Tibial nerve (tissue), 3 donors: ENCODE data around the gene FYB1.

Experiments
- POLR2A ChIP-seq, 2 donors: fragments of 450-650 bp; IDR thresholded peaks; one replicate each; pipeline ENCODE4 v1.6.1; 2017; ENCODE audit warnings: antibody characterized with exemption in 2 of 2, mild to moderate bottlenecking in 2 of 2, moderate library complexity in 2 of 2
- TF ChIP-seq, protein P1 (sequence below), 5 experiments: fragments of 200-600 bp in 3 of 5; fragments of 450-650 bp in 2 of 5; sonication (generic) in 3 of 5; IDR thresholded peaks; one replicate each; pipeline ENCODE4 v1.5.1; 2016 to 2019; ENCODE audit warnings: antibody characterized with exemption in 5 of 5, mild to moderate bottlenecking in 3 of 5, moderate library complexity in 2 of 5

DNA sequence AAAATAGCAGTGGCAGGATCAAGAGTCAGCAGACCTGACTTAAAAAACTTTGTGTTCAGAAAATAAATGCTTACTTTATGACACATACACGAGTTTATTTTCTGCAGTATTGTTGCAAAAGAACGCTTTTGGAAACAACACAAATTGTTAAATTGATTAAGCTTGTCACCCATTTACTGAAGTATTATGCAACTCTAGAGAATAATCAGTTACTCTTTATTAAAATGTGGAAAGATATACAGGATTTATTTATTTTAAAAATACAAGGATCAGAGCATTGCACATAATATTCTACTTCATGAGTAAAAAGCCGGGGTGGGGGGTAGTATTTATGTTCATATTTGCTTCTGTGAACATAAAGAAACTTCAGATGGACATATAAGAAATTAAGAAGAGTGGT, 20.0 kb downstream of the FYB1 start:
- TF ChIP-seq, protein P1, sequence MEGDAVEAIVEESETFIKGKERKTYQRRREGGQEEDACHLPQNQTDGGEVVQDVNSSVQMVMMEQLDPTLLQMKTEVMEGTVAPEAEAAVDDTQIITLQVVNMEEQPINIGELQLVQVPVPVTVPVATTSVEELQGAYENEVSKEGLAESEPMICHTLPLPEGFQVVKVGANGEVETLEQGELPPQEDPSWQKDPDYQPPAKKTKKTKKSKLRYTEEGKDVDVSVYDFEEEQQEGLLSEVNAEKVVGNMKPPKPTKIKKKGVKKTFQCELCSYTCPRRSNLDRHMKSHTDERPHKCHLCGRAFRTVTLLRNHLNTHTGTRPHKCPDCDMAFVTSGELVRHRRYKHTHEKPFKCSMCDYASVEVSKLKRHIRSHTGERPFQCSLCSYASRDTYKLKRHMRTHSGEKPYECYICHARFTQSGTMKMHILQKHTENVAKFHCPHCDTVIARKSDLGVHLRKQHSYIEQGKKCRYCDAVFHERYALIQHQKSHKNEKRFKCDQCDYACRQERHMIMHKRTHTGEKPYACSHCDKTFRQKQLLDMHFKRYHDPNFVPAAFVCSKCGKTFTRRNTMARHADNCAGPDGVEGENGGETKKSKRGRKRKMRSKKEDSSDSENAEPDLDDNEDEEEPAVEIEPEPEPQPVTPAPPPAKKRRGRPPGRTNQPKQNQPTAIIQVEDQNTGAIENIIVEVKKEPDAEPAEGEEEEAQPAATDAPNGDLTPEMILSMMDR (IDR thresholded peaks at IDR 0.05): no peak
- TF ChIP-seq POLR2A (IDR thresholded peaks at IDR 0.05): no peak
